Ramos (cell line): ENCODE results near the gene ENTR1.

Experiments used
- in situ Hi-C: fragments of 300-500 bp; cut with MboI; formaldehyde crosslinking; loops from one replicate; pipeline ENCODE4 v1.14.3; 2022; ENCODE audit warnings: low sequenced_read_pairs; ENCODE audit not compliant: unreplicated experiment

The ENTR1 gene

DNA sequence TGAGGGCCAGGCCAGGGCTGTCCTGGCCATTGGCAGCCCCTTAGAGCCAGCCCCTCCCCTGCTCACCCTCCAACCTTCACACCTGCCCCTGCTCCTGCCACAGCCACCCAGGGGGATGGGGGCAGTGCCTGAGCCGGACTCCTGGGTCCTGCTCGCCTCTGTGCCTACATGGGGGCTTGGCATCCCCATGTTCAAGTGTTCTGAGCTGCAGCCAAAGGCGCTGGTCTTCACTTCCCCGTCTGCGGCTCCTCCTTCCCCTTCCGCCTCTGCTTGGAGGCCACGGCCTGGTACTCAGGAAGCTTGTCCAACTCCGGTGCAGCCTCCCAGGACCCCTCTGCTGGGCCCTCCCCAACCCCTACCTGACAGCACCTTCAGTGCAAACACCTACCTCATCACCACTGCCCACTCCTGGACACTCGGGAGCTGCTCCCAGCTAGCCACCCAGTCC is 44.6 kb downstream of the ENTR1 start:
- in situ Hi-C loops, result no loop called here

DNA sequence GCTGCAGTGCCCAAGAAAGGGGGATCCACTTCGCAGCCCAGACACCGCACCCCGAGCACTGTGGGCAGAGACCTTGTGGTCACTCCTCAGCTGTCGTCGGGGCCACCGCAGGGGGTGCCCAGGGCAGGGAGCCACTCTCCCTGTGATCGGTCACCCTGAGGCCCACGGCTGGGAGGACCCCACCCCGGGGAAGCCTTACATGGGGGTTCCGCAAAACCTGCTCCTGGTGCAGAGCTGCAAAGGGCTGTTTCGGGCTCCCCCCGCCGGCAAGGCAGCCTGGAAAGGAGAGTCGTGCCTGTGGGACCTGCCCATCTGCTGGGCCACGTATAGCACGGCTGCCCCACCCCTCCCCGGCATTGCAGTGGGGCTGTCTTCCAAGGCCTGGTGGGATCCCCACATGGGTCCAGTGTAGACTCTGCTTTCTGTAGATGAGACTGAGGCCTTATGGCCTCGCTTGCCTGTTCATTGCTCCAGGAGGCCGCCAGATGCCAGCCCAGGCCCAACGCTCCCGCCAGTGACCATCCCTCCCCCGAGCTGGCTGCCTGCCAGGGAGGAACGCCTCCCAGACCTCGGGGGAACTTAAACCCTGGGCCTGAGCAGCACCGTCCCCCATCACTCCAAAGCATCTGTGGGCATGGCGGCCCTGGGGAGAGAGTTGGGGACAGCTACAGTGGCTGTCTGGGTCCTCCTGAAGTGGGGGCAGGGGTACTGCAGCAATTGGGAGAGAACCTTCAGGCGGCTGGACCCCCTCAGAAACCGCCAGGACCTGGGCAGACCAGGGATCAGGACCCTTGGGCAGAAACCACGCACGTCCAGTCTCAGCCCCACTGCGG is 45.3 kb downstream of the ENTR1 start:
- in situ Hi-C loops, result no loop called here

DNA sequence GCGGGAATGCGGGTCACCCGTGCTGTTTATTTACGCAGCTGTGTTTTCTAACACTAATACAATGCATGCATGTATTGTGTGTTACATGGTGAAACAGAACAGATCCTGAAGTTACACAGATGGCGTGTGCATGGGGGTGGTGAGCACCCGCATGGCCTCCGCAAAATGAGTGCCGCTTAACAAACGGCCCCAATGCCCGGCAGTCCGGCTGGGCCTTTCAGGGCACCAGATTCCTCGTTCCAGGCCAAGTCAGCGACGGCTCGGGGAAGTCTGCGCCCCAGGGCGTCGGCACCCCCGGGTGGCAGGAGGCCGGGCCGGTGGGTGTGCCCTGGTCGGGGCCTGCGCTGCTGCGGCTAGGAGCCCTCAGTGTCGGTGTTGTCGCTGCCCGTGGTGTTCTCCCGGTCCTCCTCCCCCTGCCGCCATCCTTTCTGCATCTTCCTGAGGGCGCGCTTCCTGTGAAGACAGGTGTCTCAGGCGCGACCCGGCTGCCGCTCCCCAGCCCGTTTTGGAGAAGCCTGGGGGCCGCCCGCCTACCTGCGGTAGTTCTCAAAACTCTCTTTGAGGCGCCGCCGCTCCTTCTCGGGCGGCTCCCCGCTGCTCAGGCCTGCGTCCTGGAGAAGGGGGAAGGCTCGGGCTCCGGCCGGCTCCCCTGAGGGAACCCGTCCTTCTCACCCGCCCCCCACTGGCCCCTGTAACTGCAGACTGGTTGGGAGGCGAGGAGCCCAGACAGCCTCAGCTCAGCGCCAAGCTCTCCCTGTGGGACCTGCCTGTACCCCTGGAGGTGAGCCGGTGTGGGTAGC is 46.3 kb downstream of the ENTR1 start:
- in situ Hi-C loops, result no loop called here

GRCh38 chr9:136363106-136363948 is 47.1 kb downstream of the ENTR1 start, which contains the start of gene DNLZ:
DNLZ (minus strand) TSS chr9:136363744; CDS start chr9:136363714, 30 bp downstream.
- in situ Hi-C loops, result no loop called here

DNA sequence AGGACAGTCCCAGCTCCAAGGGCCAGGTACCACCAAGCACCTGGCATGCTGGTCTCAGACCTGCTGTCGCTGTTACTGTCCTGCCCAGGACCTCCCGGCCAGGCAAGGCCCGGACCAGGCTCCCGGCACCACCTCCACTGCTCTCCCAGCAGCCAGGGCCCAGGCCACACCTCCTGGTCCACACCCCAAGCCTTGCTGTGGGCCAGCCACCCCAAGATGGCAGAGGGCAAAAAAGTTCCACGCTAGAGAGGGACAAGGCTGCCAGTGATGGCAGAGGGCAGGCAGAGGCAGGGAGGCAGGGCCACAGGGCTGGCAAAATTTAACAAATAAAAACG is 48.0 kb downstream of the ENTR1 start:
- in situ Hi-C loops, result no loop called here

DNA sequence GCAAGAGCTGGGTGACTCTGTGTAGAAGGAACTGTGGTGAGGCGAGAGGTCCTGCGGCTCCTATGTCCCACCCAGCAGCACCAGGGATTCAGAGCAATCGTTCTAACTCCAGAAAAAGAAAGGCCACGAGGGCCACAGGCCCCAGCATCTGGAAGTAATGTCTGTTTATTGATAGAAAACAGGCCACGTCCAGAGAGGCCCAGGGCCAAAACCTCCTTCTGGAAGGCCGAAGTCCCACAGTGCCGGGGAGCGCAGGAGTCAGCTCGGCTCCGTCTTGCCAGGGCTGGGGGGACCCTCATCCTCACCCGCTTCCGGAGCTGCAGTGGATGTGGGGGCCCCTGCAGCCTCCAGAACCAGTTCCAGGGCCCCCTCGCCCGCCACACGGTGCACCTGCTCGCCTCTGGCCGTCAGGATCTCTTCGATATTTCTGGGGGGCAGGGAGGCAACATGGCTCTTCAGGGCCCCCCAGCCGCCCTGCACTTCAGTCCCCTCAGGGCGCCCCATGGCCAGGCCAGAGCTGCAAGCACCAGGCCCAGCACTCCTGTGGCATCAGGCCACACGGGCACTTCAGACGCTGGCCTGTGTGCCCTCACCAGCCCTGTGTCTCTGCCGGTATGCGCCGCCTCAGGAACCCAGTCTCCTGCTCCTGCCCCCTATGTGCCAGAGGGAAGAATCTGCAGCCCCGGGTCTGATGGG is 48.5 kb downstream of the ENTR1 start:
- in situ Hi-C loops, result no loop called here

DNA sequence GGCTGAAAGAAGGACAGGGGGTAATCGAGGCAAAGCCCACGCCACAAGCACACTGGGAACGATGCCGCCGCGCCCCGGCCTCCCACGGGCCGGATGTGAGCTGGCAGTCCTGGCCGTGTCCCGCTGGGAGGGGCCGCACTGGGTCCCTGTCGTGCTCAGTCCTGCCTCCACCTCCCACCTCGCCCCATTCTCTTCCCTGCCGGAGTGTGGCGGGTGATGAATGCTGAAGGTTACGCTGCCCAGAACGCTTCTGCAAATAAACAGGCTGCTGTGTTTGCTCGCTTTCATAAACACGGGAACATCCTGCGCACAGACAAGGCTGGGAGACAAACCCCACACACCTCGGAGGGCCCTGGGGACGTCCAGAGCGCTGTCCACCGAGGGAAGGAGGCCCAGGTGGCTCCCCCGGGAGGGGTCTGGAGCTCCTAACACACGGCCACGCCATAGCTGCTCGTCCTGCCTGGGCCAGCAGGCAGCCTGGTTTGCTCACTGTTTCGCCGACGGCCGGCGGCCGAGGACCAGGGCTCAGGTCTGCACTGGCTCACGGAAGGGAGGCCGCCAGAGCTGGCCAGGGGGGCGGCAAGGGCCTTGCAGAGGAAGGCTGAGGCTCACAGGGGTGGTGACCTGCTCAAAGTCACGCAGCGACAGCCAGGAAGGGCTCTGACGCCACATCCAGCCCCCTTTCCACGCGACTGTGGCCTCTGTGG is 49.2 kb downstream of the ENTR1 start:
- in situ Hi-C loops, result no loop called here

DNA sequence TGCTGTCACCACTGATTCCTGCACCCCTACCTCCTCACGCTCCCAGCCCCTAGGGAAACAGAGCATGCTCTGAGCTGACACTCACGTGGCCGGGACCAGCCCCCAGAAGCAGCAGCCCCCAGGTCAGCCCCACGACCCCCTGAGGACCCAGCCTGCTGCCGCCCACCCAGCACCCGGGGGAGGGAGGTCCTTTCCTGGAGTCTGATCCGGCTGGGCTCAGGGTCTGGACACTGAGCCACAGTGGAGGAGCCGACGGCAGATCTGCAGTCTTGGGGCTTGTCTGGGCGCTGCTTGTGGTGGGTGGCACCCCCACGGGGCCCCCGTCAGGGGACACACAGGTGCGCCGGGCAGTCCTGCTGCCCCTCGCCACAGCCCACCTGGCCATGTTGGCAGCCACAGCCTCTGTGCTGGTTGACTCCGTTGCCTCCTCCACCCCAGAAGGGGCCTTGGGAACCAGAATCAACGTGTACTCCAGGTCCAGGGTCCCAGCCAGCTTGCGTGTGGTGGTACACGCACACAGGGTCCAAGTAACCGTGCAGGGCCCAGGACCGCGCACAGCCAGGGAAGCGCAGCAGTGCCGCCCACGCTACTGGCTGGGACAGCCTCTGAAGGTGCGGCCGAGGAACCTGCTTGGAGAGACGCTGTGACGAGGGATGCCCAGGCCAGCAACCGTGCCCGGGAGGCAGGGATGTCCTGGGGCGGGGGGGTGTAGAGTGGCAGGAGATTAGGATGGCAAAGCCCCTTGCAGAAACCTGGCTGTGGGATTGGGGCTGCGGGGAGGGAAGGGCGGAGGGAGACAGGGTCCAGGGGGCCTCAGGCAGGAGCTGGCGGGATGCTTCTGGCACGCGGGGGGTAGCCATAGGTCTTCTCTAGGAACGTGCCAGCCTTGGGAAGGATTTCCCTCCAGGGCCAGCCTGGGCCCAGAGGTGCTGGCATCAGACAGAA is 50.4 kb downstream of the ENTR1 start:
- in situ Hi-C loops, result no loop called here

DNA sequence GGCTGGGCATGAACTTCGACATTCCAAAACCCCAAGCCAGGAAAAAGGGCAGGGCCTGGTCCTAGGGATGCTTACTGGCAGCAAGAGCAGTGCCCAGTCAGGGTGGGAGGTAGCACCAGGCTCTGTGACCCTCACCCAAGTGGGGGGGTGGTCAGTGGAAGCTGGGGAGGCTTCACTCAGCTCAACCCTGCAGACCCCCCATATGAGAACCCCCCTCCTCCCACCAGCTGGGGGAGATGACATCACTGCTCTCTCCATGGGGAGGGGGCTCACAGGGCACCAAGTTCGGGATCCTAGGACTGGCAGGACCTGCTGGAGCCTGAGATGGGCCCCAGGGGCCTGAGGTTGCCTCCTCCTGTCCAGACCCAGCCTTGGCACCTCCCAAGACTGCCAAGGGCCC is 51.5 kb downstream of the ENTR1 start:
- in situ Hi-C loops, result no loop called here

DNA sequence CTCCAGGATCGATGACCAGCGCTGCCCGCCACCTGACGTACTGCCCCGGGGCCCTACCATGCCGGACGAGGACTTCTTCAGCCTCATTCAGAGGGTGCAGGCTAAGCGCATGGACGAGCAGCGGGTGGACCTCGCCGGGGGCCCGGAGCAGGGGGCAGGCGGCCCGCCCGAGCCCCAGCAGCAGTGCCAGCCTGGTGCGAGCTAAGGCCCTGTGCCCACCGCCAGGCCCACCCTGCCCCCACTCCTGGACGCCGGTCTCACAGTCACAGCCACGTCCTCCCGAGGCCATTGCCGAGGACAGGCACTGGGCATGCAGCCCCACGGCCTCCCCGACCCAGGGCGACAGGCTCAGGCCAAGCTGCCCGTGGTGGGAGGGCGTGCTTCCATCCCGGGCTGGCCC is 52.4 kb downstream of the ENTR1 start:
- in situ Hi-C loops, result no loop called here

GRCh38 chr9:136357202-136357725 is 53.1 kb downstream of the ENTR1 start:
- in situ Hi-C loops, result no loop called here

- in situ Hi-C loops, result no loop called here
Measured at GRCh38 chr9:136355616-136356557, 54.5 kb downstream of the ENTR1 start.

GRCh38 chr9:136354592-136355085 is 55.8 kb downstream of the ENTR1 start:
- in situ Hi-C loops, result no loop called here

- in situ Hi-C loops, result no loop called here
Measured at GRCh38 chr9:136353757-136354488, 56.5 kb downstream of the ENTR1 start.

DNA sequence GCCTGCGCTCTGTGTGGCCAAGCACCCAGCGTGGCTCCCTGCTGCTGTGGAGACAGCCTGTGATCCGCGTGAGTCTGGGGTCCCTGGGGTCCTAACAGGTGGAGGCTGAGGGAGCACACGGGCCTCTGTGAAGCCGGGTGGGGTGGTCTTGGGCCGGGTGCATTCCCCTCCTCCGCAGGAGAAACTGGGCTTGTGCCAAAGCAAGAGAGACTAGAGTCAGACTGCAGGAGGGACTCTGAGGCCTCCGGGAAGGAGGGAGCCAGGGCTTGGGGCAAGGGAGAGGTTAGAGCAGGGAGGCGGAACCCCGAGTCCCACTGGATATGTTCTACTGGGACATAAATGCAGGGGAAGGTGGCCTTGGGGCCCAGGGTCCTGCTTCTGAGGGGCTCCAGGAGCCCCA is 57.3 kb downstream of the ENTR1 start:
- in situ Hi-C loops, result no loop called here

- in situ Hi-C loops, result no loop called here
Measured at GRCh38 chr9:136352682-136353081, 57.7 kb downstream of the ENTR1 start.
